CD4-positive, alpha-beta T cell treated with Interleukin-15 for 1 hour (primary cell): ENCODE measurements around the gene NIPBL.
"Not testable (repeated sequence)": the region's sequence is repeated elsewhere in the genome, so short reads cannot be mapped to it uniquely, and the experiment has no call there.

Source experiments
- DNase-seq: peaks from one replicate; pipeline ENCODE4 v3.0.0-alpha.2; 2020

The NIPBL gene

GRCh38 chr5:36950586-36951457 is 74.3 kb downstream of the NIPBL start:
- DNase-seq = no peak

- DNase-seq = no peak
These were observed 76.5 kb downstream of the NIPBL start for GRCh38 chr5:36953043-36953442.

GRCh38 chr5:36957953-36958537 is 81.5 kb downstream of the NIPBL start:
- no peak for DNase-seq

- DNase-seq = no peak
These were observed 82.0 kb downstream of the NIPBL start for GRCh38 chr5:36958612-36959011.

- no peak for DNase-seq
These were observed 88.6 kb downstream of the NIPBL start for GRCh38 chr5:36965179-36965578.

- no peak for DNase-seq
These were observed 93.3 kb downstream of the NIPBL start for GRCh38 chr5:36969700-36970395.

GRCh38 chr5:36978196-36978595 is 101.6 kb downstream of the NIPBL start:
- no peak for DNase-seq

- no peak for DNase-seq
These were observed 105.6 kb downstream of the NIPBL start for GRCh38 chr5:36982146-36982545.

GRCh38 chr5:36985387-36985786 is 108.8 kb downstream of the NIPBL start:
- no peak for DNase-seq

- DNase-seq = no peak
These were observed 111.8 kb downstream of the NIPBL start for GRCh38 chr5:36988396-36988795.

- DNase-seq = no peak
These were observed 122.0 kb downstream of the NIPBL start for GRCh38 chr5:36998578-36998977.

GRCh38 chr5:37002176-37002751 is 125.7 kb downstream of the NIPBL start:
- DNase-seq = no peak

GRCh38 chr5:37005252-37005651 is 128.7 kb downstream of the NIPBL start:
- no peak for DNase-seq

GRCh38 chr5:37005946-37006540 is 129.5 kb downstream of the NIPBL start:
- DNase-seq = no peak

- not testable (repeated sequence) for DNase-seq
These were observed 136.6 kb downstream of the NIPBL start for GRCh38 chr5:37013181-37013580.

GRCh38 chr5:37014321-37014720 is 137.8 kb downstream of the NIPBL start:
- no peak for DNase-seq

- DNase-seq = no peak
These were observed 139.5 kb downstream of the NIPBL start for GRCh38 chr5:37015795-37016666.

- no peak for DNase-seq
These were observed 152.3 kb downstream of the NIPBL start for GRCh38 chr5:37028910-37029309.

- DNase-seq = no peak
These were observed 152.9 kb downstream of the NIPBL start for GRCh38 chr5:37029436-37029835.

GRCh38 chr5:37034955-37035354 is 158.4 kb downstream of the NIPBL start:
- no peak for DNase-seq

GRCh38 chr5:37037840-37038239 is 161.3 kb downstream of the NIPBL start:
- DNase-seq = no peak

GRCh38 chr5:37039824-37040223 is 163.3 kb downstream of the NIPBL start:
- no peak for DNase-seq
